Left kidney (tissue), 2 donors: ENCODE data around the gene RABL6. TPM values are rescaled to one million over a fixed set of nuclear protein-coding genes. Genes with fewer than 3 reads are reported as not detected.
"Not testable (repeated sequence)": the region's sequence is repeated elsewhere in the genome, so short reads cannot be mapped to it uniquely, and the experiment has no call there.

ENCODE experiments used
- DNase-seq: peaks from one replicate; pipeline ENCODE4 v3.0.0-alpha.2; 2013
- polyA plus RNA-seq: library from polyadenylated mRNA; unstranded; fragments of 120-200 nt; gene quantifications from one replicate; pipeline ENCODE4 v1.2.1, GENCODE V29; 2013; ENCODE audit not compliant: insufficient read length

The RABL6 gene
- polyA plus RNA-seq, 1 donor: 59.9 TPM

DNA sequence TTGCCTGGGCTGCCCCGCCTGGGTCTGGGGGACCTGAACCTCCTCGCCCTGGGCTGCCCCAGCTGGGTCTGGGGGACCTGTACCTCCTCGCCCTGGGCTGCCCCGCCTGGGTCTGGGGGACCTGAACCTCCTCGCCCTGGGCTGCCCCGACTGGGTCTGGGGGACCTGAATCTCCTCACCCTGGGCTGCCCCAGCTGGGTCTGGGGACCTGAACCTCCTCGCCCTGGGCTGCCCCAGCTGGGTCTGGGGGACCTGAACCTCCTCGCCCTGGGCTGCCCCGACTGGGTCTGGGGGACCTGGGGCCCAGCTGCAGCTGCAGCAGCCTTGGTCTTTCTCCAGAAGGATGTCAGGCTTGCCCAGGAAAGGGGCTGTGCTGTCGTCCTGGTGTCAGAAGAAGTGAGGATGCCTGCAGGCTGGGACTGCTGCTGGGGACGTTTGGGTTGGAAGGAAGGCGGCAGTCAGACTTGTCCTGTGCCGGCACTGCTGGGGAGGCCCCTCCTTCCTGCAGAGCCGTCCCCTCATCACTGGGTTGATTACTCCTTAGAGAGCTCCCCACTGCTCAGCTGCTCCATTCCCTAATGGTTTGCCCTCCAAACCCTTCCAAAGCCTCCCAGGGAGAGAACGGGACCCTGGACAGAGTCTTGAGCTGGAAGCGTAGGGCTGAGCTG lies 25.8 kb downstream of the RABL6 start:
- DNase-seq: not testable (repeated sequence)

DNA sequence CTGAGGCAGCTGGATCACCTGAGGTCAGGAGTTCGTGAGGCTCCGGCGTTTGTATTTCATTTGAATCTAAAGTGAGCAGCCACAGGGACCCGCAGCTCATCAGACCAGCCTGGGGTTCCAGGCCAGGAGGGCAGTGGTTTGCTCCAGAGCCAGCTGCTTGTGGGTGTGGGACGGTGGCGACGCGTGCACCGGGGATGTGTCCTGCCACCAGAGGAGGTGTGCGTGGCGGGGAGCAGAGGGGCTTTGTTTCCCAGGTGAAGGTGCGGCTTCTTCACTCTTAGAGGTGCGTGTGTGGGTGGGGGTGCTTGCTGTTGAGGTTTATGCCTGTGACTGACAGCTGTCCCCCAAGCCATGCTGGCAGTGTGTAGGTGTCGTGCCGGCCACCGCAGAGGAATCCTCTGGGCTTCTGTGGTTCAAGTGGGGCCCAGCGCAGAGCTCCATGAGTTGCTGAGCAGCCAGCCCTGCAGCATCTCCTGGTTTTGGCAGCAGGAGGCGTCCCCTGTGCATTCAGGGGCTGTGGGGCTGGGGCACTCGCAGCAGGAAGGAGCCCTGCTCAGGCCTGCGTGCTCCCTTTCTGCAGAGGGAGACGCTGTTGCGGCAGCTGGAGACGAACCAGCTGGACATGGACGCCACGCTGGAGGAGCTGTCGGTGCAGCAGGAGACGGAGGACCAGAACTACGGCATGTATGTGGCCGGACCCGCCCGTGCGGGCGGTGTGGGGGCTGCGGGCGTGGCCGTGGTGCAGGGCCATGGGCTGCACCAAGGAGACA lies 27.6 kb downstream of the RABL6 start:
- no peak for DNase-seq

DNA sequence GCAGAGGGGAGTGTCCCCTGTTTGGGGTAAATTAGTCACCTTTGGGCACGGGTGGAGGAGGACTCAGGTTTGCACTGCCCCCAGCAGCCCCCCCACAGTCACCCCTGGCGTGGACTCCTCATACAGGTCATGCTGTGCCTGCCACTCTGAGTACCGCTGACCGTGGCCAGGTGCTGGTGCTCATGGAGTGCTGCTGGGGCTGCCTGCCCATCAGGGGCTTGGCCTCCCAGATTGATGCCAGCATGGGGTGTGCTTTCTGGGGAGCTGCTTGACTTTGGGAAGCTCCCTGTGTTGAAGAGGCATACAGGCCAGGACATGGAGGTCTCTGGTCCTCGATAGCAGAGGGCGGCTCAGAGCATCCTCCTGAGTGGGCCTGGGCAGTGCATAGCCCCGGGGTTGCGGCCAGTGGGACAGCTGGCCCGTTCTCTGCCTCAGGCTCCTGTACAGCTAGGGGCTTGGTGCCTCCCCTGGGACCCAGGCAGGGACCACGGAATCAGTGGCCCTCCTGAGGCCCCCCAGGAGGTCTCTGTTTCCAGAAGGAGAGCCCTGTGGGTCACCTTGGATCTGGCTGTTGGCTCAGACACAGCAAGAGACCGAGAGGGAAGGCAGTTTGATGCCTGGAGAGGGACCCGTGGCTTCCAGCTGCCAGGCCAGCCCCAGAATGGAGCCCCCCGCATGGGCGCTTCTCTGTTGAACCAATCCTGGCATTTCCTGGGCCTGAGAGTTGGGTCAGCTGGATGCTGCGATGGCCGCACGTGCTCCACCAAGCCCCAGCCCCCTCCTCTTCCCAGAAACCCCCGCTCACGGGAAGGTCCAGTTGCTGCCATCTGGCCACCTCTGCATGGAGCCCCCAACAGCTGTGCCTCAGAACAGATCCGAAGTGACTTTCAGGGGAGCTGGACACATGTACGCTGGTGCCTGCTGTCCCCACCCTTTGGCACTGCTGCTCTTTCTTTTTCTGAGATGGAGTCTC lies 28.5 kb downstream of the RABL6 start:
- no peak for DNase-seq

DNA sequence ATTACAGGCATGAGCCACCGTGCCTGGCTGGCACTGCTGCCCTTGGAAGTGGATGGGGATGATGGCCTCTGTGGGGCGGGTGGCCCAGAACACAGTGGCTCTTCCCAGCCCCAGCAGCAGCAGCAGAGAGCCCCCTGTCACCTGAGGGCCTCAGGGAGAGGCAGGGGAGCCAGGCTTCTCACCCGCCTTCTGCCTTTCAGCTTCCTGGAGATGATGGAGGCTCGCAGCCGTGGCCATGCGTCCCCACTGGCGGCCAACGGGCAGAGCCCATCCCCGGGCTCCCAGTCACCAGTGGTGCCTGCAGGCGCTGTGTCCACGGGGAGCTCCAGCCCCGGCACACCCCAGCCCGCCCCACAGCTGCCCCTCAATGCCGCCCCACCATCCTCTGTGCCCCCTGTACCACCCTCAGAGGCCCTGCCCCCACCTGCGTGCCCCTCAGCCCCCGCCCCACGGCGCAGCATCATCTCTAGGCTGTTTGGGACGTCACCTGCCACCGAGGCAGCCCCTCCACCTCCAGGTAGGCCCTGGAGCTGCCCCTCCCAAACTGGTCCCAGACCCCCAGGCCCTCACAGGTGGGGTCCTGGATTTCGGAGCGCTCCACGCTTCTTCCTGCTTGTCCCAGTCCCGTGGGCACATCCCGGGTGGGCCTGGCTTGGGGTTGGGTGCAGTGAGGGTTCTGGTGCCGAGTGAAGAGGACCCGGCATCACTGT lies 29.6 kb downstream of the RABL6 start:
- DNase-seq: no peak

DNA sequence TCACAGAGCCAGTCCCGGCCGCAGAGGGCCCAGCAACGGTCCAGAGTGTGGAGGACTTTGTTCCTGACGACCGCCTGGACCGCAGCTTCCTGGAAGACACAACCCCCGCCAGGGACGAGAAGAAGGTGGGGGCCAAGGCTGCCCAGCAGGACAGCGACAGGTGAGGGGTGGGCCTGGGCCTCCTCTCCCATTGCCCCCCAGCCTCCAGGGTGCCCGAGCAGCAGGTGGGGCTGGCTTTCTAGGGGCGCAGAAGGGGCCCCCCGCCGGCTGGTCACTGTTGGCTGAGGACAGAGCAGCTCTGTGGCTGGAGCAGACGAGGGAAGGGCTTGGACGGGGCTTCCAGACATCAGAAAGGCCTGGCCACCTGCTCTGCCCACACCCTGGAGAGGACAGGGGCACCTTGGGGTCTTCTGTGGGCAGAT lies 30.1 kb downstream of the RABL6 start:
- not testable (repeated sequence) for DNase-seq

DNA sequence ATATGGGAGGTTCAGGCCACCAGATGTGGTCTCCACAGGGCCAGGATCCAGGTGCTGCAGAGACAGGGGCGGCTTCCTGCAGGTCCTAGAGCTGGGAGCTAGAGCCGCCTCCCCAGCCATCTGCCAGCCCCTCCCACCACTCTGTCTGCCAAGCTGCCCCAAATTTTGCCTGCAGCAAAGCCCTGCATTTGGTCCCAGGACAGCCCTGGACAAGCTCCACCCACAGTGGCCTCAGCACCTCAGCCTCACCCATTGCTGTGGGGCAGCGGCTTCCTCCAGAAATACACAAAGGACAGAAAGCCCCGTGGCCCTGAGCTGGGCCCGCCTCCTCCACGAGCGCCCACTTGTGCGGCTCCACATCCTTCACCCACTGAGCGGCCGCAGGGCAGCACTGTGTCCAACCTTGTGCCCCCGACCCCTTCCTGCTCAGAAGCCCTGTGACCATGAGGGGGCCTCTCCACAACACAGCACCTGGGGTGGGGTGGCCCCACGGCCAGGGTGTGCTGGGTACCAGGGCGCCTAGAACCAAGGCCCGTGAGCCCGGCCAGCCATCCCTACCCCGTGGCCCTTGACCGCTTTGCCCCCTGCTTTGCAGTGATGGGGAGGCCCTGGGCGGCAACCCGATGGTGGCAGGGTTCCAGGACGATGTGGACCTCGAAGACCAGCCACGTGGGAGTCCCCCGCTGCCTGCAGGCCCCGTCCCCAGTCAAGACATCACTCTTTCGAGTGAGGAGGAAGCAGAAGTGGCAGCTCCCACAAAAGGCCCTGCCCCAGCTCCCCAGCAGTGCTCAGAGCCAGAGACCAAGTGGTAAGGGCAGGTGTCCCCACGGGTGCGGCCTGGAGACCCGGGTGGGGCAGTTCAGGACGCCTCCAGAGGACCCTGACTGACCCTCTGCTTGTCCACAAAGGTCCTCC lies 30.8 kb downstream of the RABL6 start:
- no peak for DNase-seq

DNA sequence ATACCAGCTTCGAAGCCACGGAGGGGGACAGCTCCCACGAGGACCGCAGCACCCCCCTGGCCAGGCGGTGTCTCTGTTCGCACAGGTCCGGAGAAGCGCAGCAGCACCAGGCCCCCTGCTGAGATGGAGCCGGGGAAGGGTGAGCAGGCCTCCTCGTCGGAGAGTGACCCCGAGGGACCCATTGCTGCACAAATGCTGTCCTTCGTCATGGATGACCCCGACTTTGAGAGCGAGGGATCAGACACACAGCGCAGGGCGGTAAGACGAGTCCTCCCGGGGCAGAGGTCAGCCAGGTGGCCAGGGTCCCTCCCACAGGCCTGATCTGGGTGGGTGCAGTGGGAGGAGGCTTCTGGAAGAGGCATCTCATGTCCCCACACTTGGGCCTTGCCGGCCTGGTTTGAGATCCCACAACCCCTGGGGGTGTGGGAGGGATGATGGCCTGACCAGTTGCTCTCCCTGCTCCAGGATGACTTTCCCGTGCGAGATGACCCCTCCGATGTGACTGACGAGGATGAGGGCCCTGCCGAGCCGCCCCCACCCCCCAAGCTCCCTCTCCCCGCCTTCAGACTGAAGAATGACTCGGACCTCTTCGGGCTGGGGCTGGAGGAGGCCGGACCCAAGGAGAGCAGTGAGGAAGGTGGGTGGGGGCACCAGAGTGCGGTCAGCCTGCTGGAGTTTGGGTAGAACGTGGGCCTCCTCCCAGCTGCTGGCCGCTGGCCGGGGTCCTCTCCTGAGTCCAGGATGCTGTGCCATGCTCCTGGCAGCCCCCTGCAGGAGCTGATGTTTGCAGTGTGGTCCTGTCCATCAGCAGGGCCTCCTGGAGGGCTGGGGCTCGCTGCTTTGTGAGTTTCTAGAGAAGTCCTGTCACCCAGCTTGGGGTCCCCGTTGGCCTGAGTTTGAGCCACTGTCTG lies 31.7 kb downstream of the RABL6 start:
- DNase-seq: no peak

DNA sequence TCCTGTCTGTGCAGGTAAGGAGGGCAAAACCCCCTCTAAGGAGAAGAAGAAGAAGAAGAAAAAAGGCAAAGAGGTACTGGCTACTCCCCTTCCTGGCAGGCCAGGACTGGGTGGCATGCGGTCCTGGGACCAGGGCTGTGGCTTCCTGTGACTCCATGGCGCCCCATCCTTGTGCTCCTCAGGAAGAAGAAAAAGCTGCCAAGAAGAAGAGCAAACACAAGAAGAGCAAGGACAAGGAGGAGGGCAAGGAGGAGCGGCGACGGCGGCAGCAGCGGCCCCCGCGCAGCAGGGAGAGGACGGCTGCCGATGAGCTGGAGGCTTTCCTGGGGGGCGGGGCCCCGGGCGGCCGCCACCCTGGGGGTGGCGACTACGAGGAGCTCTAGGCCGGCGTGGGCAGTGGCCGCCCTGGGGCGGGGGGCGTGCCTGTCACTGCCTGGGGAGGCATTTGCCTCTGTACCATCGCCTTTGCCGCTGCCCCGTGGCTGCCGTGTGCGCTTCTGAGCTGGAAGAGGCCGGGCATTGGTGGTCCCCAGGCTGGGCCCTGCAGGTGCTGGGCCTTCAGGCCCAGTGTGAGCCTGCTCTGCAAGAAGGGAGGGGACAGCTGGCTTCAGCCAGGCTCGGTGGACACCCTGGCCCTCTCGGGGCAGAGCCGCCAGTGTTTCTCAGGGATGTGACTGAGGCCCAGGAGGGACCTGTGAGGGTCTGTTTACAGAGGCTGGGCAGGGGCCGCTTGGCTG lies 32.6 kb downstream of the RABL6 start:
- DNase-seq: no peak

DNA sequence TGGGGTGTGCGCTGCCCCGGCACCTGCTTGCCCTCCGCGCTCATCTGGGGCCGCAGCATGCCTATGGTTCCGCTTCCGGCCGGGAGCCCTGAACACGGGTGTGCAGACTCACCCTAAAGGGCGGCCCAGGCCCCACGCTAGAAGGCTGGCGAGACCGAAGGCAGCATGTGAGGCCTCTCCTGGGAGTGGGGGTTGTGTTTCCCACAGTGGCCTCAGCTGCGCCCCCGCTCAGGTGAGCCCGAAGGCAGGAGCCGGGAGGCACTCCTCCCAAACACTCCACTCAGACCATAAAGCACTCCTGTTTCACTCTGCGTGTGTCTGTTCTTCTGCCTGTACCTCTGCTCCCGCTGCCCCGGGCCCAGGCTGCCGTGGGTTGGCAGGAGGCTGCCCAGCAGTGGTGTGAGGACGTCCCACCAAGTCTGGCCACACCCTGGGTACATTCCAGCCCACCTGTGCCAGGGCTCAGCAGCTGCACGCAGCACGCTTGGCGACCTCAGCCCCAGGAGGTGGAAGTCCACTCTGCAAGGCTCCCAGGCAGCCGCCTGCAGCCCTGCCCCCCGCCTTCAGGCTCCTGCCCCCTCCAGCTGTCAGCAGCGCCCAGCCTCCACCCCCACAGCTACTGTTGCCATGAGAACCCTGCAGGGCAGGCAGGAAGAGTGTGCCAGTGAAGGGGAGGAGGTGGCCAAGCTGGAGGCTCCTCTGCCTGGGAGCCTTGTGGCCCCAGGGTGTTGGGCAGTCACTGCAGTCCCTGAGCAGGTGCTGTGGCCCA lies 33.3 kb downstream of the RABL6 start:
- DNase-seq: no peak

DNA sequence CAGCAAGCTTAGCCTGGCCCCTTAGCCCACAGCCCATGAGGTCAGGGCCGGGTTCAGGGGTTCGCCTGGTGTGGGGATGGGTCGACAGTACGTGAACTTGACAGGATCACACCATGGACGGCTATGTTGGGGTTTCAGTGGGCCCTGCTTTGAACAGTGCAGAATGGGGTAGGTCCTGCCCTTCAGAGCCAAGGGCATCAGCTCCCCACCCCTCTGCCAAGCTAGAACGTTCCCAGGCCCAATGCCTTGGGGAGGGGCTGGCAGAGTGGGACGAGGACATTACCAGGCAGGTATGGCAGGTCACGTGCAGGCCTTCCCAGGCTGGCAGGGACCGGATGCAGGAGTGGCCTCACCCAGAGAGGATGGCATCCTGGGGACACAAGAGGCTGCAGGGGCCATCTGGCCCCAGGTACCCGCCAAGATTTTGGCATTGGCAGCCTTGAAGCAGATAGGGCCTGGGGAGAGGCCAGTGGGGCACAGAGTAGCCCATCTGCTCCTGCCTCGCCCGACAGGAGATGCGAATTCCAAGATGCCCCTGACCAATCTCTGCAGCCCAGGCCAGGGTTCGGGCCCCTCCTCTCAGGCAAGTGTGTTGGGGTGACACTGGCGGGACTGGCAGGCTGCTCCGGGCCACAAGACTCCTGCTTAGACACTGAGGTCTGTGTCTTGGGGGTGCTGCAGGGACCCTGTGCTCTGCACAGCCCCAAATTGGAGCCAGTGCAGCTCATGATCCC lies 34.1 kb downstream of the RABL6 start:
- DNase-seq: not testable (repeated sequence)

DNA sequence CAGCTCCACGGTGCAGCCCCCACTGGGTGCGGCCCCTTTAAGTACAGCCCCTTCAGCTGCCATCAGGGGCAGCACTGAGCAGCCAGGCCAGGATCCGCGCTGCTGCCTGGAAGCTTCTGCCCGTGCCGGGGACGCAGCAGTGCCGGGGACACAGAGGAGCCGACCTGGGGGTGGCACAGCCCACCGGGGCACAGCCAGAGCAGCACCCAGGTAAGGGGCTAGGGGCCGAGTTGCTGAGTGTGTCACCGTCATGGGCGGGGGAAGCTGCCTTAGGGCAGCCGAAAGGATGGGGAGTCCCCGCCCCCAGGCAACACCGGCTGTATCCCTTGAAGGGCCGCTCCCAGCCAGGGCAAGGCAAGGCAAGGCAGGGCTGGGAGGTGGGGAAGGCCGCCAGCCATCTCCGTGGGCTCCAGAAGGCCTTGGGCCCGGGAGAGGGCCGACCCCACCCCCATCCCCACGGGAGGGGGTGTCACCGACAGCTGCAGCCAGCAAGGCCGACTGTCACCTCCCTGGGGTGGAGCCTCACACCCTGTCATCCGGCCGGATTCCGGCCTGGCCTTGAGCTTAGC lies 34.7 kb downstream of the RABL6 start, which contains the start of gene AJM1:
TSS of gene AJM1 (plus strand) at position 99 of the 569 bp plus-strand sequence. CDS start 1,937 bp downstream, outside the sequence.
- DNase-seq: peak; percentile 72

DNA sequence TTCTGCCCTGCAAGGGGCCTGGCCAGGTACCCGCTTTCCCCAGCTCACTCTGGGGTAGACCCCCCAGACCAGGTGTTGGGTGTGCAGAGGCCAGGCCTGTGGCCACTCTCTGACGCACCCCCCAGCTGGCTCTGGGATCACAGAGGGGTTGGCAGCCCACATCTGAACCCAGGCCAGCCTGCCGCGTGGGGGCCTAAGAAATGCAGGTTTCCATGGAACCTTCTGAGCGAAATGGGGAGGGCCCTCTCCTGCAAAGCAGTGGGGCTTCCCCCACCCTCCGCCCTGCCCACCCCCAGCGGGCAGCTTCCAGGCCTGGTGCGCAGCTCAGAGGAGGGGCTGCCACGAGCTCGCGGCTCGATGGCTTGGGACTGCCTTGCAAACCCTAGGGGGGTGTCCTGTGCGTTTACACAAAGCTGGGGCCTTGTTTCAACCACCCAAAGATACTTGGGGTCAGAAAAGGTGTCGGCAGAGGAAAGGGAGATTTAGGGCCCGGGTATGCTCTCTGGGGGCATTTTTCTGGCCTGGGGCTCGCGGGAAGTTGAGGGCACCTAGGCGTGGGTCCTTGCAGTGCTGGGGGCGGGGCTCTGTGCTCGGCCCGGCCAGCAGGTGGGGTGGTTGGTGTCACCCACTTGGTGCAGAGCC lies 35.5 kb downstream of the RABL6 start:
- not testable (repeated sequence) for DNase-seq

DNA sequence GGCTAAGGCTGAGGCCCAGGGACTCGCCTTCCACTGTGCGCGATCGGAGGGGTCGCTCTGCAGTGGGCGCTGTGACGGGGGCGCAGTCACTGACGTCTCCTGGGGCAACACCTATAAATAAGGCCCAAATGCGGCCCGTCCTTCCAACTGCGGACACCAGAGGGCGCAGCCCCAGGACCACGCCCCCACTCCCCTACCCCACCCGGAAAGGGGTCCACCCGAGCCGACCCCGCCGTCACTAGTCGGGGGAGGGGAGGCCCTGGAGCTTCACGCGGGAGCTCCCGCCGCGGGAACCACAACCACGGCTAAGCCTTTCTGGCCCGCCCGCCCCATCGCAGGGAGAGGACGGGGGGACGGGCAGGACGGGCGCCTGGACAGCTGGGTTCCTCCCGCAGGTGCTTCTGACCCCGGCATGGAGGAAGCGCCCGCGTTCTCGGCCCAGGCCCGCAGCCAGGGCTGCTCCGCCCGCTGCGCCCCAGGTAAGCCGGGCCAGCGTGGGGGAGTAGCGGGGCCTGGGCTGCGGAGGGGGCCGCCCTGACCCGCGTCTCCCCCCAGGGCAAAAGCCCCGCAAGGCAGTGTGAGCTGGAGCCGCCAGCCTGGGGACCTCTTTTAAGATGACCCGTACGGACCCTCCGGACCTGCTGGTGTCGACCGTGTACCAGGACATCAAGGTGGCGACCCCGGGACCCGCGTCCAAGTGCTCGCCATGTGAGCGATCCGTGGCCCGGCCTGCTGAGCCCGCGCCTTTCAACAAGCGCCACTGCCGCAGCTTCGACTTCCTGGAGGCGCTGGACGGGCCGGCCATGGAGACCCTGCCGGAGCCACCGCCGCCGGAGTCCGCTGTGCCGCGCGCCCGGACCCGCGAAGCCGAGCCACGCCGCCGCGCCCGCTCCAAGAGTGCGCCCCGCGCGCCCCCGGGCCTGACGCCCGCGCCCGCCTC lies 36.3 kb downstream of the RABL6 start:
- not testable (repeated sequence) for DNase-seq

DNA sequence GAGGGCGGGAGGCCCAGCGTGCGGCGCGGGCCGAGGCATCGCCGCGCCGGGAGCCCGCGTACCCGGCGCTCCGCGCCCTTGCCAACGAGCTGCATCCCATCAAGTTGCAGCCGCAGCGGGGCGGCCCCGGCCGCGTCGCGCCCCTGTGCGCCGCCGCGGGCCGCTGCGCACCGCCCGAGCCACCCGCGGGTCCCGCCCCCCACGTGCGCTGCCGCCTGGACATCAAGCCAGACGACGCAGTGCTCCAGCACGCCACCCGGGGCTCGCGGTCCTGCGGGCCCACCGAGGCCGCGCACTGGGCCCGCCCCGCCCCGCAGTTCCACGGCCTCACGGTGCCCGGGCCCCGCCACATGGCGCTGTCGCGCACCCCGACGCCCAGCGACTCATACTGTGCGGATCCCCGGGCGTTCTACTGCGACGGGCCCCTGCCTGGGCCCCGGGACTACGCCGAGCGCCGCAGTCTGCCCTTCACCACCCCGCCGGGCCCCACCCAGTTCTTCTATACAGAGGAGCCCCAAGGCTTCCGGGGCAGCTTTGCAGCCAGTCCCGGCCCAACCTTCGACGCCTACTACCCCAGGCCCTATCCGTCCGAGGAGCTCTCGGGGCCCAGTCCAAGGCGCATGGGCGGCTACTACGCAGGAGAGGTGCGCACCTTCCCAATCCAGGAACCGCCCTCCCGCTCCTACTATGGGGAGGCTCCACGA lies 37.2 kb downstream of the RABL6 start:
- no peak for DNase-seq
